MG63 (cell line): Measurements from ENCODE around the gene HGF. TPM values are rescaled to one million over a fixed set of nuclear protein-coding genes. Genes with fewer than 3 reads are reported as not detected.

Experiments used
- DNase-seq: peaks from one replicate; pipeline ENCODE4 v3.0.0-alpha.2; 2020
- H3K27me3 ChIP-seq: fragments of 250-450 bp; sonication (Bioruptor Pico); 2 replicates; pipeline ENCODE4 v1.5.1; 2020; ENCODE audit warnings: mild to moderate bottlenecking, moderate library complexity
- H3K36me3 ChIP-seq: fragments of 250-450 bp; sonication (Bioruptor Pico); 2 replicates; pipeline ENCODE4 v1.5.1; 2020; ENCODE audit warnings: mild to moderate bottlenecking, moderate library complexity
- H3K4me3 ChIP-seq: fragments of 250-450 bp; sonication (Bioruptor Pico); 2 replicates; pipeline ENCODE4 v1.5.1; 2020; ENCODE audit warnings: mild to moderate bottlenecking, moderate library complexity
- H3K9me3 ChIP-seq: fragments of 250-450 bp; sonication (Bioruptor Pico); 2 replicates; pipeline ENCODE4 v1.5.1; 2020; ENCODE audit warnings: mild to moderate bottlenecking, moderate library complexity
- total RNA-seq: library from RNA; depleted of rRNA; stranded (reverse); fragments of >200 nt; shearing (Covaris generic); gene quantifications from 2 replicates; pipeline ENCODE4 v1.2.3, GENCODE V29; 2014; ENCODE audit warnings: low replicate concordance

The HGF gene
- total RNA-seq, 1 experiment from 2014 or later: 41.0 TPM

DNA sequence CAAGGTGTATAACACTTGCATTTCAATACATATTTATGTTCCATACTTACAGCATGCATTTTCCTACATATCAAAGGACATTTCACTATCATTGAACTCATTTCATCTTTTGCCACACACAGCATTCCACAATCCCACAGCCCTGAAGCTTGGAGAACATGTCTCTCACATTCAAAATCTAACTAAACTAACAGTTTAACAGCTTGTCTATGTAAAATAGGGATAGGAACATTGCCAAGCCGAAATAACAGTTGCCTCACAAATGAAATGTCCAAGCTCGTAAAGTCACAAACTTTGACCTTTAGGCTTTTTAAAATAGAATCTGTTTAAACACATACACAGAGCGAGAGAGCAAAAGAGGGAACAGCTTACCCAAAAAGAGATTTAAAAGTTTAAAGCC is 65.3 kb downstream of the HGF start:
- Histone ChIP-seq H3K36me3 (peaks cover 73% of the 10 kb centered on the region), H3K27me3 (no peaks in the 10 kb centered on the region), H3K9me3 (no peaks in the 10 kb centered on the region), H3K4me3 (no peak overlapping the region)
- DNase-seq: no peak

DNA sequence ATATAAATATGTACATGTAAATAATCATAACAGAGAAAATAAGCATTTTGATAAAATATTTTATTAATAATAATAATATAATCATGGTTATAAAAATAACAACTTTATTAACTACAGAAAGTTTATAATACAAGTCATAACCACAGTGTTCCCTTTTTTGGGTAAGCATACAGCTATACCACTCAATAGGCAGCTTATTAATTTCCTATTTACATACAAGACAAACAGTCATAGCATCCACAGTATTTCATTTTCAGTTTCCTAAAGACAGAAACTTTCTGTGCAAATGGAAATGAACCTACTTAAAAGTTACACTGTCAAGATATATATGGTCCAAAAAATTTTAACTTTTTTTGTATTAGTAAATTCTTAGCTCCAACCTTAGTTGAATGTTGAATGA is 70.9 kb downstream of the HGF start:
- Histone ChIP-seq H3K9me3 (no peaks in the 10 kb centered on the region), H3K27me3 (no peaks in the 10 kb centered on the region), H3K4me3 (no peak overlapping the region), H3K36me3 (peaks cover 31% of the 10 kb centered on the region)
- no peak for DNase-seq

DNA sequence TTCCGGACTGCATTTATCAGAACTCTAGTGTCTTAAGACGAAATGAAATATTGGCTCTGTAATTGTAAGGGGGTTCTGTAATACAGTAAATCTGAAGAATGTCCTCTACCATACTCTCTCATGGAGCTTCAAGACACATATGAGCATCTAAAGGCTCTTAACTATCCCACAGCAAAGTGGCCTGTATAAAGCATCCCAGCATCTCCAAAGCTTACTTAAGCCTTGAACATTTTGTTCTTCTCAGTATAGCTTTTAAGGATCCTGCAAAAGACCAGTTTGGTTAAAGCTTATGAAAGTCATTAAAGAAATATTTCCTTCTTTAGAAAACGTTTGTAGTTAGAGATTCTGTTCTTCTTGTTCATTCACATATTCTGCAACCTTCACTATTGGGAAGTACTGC is 75.1 kb downstream of the HGF start:
- Histone ChIP-seq H3K36me3 (no peaks in the 10 kb centered on the region; the same call in none of the 2 replicates), H3K27me3 (no peaks in the 10 kb centered on the region), H3K9me3 (no peaks in the 10 kb centered on the region), H3K4me3 (no peak overlapping the region)
- no peak for DNase-seq

- no peaks in the 10 kb centered on the region for H3K27me3 ChIP-seq
- no peak overlapping the region for H3K4me3 ChIP-seq
- H3K36me3 ChIP-seq: no peaks in the 10 kb centered on the region
- H3K9me3 ChIP-seq: no peaks in the 10 kb centered on the region
- no peak for DNase-seq
These were observed 76.0 kb downstream of the HGF start for GRCh38 chr7:81693894-81694293.

DNA sequence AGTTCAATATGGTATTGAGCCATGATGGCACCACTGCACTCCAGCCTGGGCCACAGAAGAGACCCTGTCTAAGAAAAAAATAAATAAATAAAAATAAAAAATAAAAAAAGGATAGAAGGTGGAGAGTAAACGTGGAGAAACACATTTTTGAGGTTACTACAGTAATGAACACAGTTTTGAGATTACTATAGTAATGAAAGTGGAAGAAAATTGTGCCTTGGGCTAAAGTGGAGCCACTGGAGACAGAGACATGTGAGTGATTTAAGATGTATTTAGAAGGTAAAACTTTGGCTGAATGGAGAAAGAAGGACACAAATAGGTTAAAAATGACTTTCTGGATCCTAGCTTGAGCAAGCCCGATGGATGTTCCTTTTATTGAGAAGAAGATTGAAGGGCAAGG is 76.8 kb downstream of the HGF start:
- DNase-seq: no peak

DNA sequence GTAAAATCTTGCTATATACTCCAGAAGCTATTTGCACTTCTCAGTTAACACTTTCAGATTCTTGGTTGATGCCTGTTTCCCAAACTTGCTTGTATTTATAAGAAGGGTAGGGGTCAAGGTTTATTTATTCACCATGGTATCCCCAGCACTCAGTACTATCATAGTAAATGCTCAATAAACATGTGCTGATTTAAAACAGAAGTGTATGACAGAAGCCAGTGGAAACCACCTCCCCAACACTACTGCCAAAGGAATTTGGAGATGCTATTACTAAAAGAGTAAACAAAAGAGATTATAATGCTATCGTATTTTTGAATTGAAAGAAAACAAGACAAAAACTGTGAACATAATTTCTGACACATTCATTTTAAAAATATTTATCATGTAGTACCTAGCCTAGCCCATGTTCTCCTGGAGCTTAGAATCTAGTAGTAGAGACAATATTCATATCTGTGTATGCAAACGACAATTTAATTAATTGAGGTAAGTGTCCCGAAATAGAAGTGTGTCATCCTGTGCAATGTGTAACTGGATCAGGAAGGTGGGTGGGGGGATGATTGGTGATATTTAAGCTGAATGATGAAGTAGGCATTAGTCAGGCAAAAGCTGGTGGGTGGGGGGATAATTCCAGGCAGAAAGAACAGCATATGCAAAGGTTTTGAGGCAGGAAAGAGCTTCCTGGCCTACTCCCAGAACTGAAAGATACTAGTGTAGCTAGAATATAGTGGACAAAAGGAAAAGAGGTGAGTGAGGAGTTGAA is 77.5 kb downstream of the HGF start:
- Histone ChIP-seq H3K36me3 (no peaks in the 10 kb centered on the region), H3K4me3 (no peak overlapping the region), H3K27me3 (no peaks in the 10 kb centered on the region), H3K9me3 (no peaks in the 10 kb centered on the region)
- peak; percentile 66 for DNase-seq

More for the DNA sequence above, 76.8 kb downstream of the HGF start:
- Histone ChIP-seq H3K9me3 (no peaks in the 10 kb centered on the region), H3K27me3 (no peaks in the 10 kb centered on the region), H3K36me3 (no peaks in the 10 kb centered on the region), H3K4me3 (no peak overlapping the region)

DNA sequence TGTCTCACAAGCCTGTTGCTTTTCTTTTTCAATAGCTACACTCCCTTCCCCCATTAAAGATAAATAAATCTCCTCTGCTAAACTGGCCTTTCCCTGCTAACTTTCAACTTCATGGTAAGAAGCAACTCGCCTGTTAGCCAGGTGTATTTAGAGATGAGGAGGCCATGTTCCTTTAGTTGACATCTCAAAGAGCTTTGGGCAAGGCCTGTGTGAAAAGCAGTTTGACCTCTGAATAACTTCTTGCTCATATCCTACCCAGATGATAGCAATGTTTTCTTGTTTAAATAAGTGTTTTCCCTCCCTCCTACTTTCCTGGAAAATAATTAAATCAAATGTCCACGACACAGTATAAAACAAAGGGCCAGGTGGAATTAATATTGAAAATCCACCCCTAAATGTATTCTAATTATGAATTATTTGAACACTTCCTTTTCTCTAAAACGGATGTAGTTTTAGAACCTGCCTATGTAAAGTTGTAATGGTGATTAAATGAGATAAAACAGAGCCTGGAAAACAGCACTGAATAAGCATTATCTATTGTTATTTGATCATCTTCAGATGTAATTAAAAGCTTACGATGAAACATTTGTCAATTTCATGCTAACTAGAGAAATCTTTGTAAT is 78.5 kb downstream of the HGF start:
- no peaks in the 10 kb centered on the region for H3K36me3 ChIP-seq
- H3K4me3 ChIP-seq: no peak overlapping the region
- no peaks in the 10 kb centered on the region for H3K27me3 ChIP-seq
- no peak for DNase-seq
- H3K9me3 ChIP-seq: no peaks in the 10 kb centered on the region

- H3K27me3 ChIP-seq: no peaks in the 10 kb centered on the region
- no peak for DNase-seq
- no peak overlapping the region for H3K4me3 ChIP-seq
- no peaks in the 10 kb centered on the region for H3K9me3 ChIP-seq
- H3K36me3 ChIP-seq: no peaks in the 10 kb centered on the region
These were observed 79.2 kb downstream of the HGF start for GRCh38 chr7:81690688-81691087.

GRCh38 chr7:81690251-81690650 is 79.6 kb downstream of the HGF start:
- DNase-seq: no peak
- Histone ChIP-seq H3K9me3 (no peaks in the 10 kb centered on the region), H3K27me3 (no peaks in the 10 kb centered on the region), H3K4me3 (no peak overlapping the region), H3K36me3 (no peaks in the 10 kb centered on the region)

GRCh38 chr7:81688622-81689411 is 81.0 kb downstream of the HGF start:
- no peaks in the 10 kb centered on the region for H3K36me3 ChIP-seq
- H3K9me3 ChIP-seq: no peaks in the 10 kb centered on the region
- no peaks in the 10 kb centered on the region for H3K27me3 ChIP-seq
- H3K4me3 ChIP-seq: no peak overlapping the region
- no peak for DNase-seq

DNA sequence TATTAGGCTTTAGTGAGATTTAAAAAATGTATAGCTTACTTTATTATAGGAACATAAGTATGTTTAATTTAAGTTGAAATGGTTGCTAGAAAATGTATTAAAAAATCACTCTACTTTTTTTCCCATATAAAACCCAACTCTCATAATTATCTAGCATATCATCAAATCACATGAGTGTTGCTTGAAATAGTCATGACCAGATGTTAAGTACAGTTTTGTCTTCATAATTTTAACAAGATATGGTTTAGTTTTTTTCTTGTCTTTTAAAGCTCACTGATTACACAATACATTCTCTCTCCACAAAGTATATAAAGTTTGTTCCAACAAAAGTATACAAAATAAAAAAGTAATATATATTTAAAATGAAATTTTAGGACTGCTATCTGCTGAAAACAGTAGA is 82.8 kb downstream of the HGF start:
- no peaks in the 10 kb centered on the region for H3K27me3 ChIP-seq
- H3K36me3 ChIP-seq: no peaks in the 10 kb centered on the region
- no peaks in the 10 kb centered on the region for H3K9me3 ChIP-seq
- no peak for DNase-seq
- no peak overlapping the region for H3K4me3 ChIP-seq

DNA sequence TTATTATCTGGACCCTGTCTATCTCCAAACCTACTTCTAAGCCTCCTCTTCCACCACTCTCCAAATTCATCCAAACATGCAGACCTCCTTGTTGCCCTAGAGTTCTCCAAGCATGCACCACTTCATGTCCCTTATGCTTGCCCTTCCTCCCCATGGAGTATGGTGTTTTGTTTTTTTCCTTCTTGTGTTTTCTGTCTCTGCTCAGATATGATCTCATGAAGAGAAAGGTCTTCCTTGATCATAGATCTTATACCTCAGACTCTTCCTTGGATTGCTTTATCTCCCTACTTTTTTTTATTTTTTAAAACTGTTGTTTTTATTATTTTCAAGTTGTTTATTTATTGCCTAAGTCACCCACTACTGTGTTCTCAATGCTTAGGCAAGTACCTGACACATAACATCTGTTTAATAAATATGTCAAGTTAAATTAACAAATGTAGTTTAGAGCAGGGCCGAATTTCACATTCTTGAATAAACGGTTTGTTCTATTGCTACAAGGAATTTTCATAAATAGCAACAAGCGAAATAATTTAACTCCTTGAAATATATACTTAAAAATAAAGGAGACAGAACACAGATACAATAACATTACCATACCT is 84.5 kb downstream of the HGF start:
- no peak for DNase-seq
- H3K4me3 ChIP-seq: no peak overlapping the region
- H3K27me3 ChIP-seq: no peaks in the 10 kb centered on the region
- no peaks in the 10 kb centered on the region for H3K36me3 ChIP-seq
- no peaks in the 10 kb centered on the region for H3K9me3 ChIP-seq

DNA sequence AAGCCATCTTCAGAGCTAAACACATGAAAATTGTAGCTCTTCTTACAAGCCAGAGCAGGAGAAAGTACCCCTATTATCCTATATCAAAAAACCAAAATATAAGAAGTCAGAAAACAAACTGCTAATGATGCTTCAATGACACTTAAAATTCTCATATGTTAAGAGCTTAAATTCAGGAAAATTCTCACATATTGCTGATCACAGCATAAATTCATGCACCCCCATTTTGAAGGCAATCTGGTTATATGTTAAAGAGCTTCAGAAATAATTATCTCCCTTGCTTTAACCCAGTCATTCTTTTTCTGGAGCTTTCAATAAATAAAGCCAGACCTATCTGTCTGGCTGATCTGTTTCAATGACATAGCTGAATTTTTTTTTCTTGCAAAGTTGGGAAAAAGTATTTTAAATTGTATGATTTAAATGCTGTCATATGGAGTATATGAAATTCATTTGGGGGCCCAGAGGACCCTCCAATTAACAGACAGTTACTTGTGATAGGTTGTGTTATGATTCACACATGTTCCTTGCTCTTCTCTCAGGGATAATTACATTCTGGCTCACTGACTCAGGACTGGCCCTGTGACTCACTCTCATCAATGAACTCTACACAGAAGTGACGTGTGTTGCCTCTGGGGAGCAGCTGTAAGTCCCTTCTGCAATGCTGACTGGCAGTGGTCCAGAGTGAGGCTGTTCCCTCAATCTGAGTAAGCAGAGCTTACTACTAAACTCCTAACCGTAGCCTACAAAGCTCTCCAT is 85.2 kb downstream of the HGF start:
- DNase-seq: peak; percentile 98
- Histone ChIP-seq H3K36me3 (no peaks in the 10 kb centered on the region), H3K4me3 (no peak overlapping the region), H3K9me3 (no peaks in the 10 kb centered on the region), H3K27me3 (no peaks in the 10 kb centered on the region)

DNA sequence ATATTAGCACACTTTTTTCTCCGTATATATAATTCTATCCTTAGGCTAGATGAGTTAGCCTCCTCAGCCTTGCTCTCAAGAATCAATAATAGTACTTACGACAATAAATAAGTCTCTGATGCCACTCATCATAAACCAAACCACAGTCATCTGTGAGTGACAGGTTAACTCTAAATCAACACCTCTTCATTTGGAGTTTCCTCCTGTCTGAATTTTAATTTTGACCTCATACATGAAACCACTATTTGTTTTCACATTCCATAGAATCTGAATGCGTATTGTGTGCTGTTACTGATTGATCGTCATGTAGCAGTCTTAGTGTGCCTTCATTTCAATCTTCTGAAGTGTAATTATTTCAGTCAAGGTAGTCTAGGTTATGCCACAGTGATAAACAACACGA is 85.8 kb downstream of the HGF start:
- Histone ChIP-seq H3K4me3 (no peak overlapping the region), H3K9me3 (no peaks in the 10 kb centered on the region), H3K27me3 (no peaks in the 10 kb centered on the region), H3K36me3 (no peaks in the 10 kb centered on the region)
- DNase-seq: no peak

GRCh38 chr7:81682873-81683272 is 87.0 kb downstream of the HGF start:
- no peaks in the 10 kb centered on the region for H3K27me3 ChIP-seq
- no peak overlapping the region for H3K4me3 ChIP-seq
- no peaks in the 10 kb centered on the region for H3K9me3 ChIP-seq
- no peaks in the 10 kb centered on the region for H3K36me3 ChIP-seq
- DNase-seq: no peak

DNA sequence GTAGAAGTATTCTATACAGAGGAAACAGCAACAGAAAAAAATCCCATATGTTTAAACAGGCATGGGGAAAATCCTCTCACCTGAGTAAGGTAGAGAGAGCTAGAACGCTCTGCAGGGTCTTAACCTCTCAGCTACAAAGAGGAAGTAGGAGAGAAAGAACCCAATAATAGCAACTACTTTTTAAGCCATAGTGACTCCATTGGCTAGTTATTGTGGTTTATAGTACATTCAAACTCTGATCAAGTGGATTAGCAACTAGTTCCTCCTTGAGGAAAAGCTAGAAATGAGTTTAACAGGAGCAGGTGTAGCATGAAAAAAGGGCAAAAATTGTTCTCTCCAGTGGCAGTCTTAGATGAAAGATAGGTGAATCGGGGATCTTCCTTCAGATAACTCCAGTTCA is 89.7 kb downstream of the HGF start:
- Histone ChIP-seq H3K36me3 (no peaks in the 10 kb centered on the region), H3K9me3 (no peaks in the 10 kb centered on the region), H3K4me3 (no peak overlapping the region), H3K27me3 (no peaks in the 10 kb centered on the region)
- no peak for DNase-seq

DNA sequence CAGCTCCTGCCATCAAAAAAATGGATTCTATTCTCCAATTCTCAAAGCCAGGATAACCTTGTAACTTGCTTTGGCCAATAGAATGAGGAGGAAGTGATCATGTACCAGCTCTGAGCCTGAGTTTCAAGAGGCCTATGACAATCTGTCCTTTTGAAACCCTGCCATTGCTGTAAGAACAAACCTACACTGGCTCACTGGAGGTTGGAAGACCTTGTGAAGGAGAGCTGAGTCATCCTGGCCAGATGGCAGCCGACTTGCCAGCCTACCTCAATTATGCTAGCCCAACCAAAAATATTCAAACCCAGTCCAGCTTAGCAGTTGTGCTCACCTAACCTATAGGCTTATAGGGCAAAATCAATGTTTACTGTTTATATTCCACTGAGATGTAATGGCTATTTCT is 93.0 kb downstream of the HGF start:
- Histone ChIP-seq H3K27me3 (no peaks in the 10 kb centered on the region), H3K9me3 (no peaks in the 10 kb centered on the region), H3K4me3 (no peak overlapping the region), H3K36me3 (no peaks in the 10 kb centered on the region)
- peak; percentile 47 for DNase-seq
